ENCODE measurements around the gene JAK1. TPM values are rescaled to one million over a fixed set of nuclear protein-coding genes. Genes with fewer than 3 reads are reported as not detected.
A peak's percentile ranks its signal among the peaks of the same experiment; 100 is the strongest.

JAK1 gene
- total RNA-seq, 1 donor from 2014 or later: 95.7 TPM

GRCh38 chr1:64981601-64982533, 15.5 kb upstream of the JAK1 start:
- intact Hi-C loops (cut with micrococcal nuclease): no loop called here
- DNase-seq: no peak
- ATAC-seq: no peak

- intact Hi-C loops (cut with micrococcal nuclease): no loop called here
- ATAC-seq (no peak), DNase-seq (no peak)
These were observed 14.6 kb upstream of the JAK1 start for GRCh38 chr1:64980745-64981600.

GRCh38 chr1:64979358-64979757, 13.0 kb upstream of the JAK1 start:
- intact Hi-C loops (cut with micrococcal nuclease): no loop called here
- no peak for ATAC-seq
- no peak for DNase-seq

GRCh38 chr1:64976361-64976760, 10.0 kb upstream of the JAK1 start:
- DNase-seq (no peak), ATAC-seq (peak; percentile 91)
- intact Hi-C loops (cut with micrococcal nuclease): no loop called here

- DNase-seq: no peak
- ATAC-seq: peak; percentile 10
- intact Hi-C loops (cut with micrococcal nuclease): no loop called here
These were observed 9.4 kb upstream of the JAK1 start for GRCh38 chr1:64975740-64976139.

- ATAC-seq (no peak), DNase-seq (no peak)
- intact Hi-C loops (cut with micrococcal nuclease): no loop called here
These were observed 8.8 kb upstream of the JAK1 start for GRCh38 chr1:64975127-64975526.

GRCh38 chr1:64974288-64974825, 8.0 kb upstream of the JAK1 start:
- ATAC-seq: no peak
- intact Hi-C loops (cut with micrococcal nuclease): no loop called here

GRCh38 chr1:64973061-64973647, 6.8 kb upstream of the JAK1 start:
- no peak for ATAC-seq
- intact Hi-C loops (cut with micrococcal nuclease): no loop called here
- no peak for DNase-seq

More at GRCh38 chr1:64974288-64974825, 8.0 kb upstream of the JAK1 start:
- no peak for DNase-seq

- no peak for ATAC-seq
- intact Hi-C loops (cut with micrococcal nuclease): no loop called here
These were observed 3.1 kb upstream of the JAK1 start for GRCh38 chr1:64969305-64970046.

GRCh38 chr1:64967381-64967780, 1.0 kb upstream of the JAK1 start:
- ATAC-seq: no peak
- DNase-seq: no peak
- intact Hi-C loops (cut with micrococcal nuclease): no loop called here

More at GRCh38 chr1:64969305-64970046, 3.1 kb upstream of the JAK1 start:
- no peak for DNase-seq

- intact Hi-C loops (cut with micrococcal nuclease): no loop called here
- ATAC-seq: peak; percentile 54
- DNase-seq: peak; percentile 77
These were observed 787 bp downstream of the JAK1 start for GRCh38 chr1:64965366-64966157.

- ATAC-seq (no peak), DNase-seq (no peak)
- intact Hi-C loops (cut with micrococcal nuclease): no loop called here
These were observed 2.9 kb downstream of the JAK1 start for GRCh38 chr1:64963466-64963865.

GRCh38 chr1:64962441-64962840, 3.9 kb downstream of the JAK1 start:
- ATAC-seq: no peak
- DNase-seq: no peak
- intact Hi-C loops (cut with micrococcal nuclease): no loop called here

- intact Hi-C loops (cut with micrococcal nuclease): no loop called here
- DNase-seq: no peak
- ATAC-seq: no peak
These were observed 4.4 kb downstream of the JAK1 start for GRCh38 chr1:64961923-64962322.

- DNase-seq (no peak), ATAC-seq (no peak)
- intact Hi-C loops (cut with micrococcal nuclease): no loop called here
These were observed 5.6 kb downstream of the JAK1 start for GRCh38 chr1:64960731-64961130.

- intact Hi-C loops (cut with micrococcal nuclease): loop anchor here (10.0 kb wide), 1 partner anchor 85 kb away; no protein-coding TSS in a partner anchor
- ATAC-seq: no peak
These were observed 6.4 kb downstream of the JAK1 start for GRCh38 chr1:64959986-64960385.

GRCh38 chr1:64956733-64957441, 9.5 kb downstream of the JAK1 start:
- ATAC-seq (peak; percentile 26), DNase-seq (no peak)
- intact Hi-C loops (cut with micrococcal nuclease): loop anchor here (10.0 kb wide), 1 partner anchor 82 kb away; no protein-coding TSS in a partner anchor

More at GRCh38 chr1:64959986-64960385, 6.4 kb downstream of the JAK1 start:
- DNase-seq: no peak
